H1 (cell line): ENCODE results near the gene ECI1. TPM values are rescaled to one million over a fixed set of nuclear protein-coding genes. Genes with fewer than 3 reads are reported as not detected.

ENCODE experiments used
- CTCF ChIA-PET: fragments of 300-600 bp; sonication (Branson Sonifier 250); formaldehyde crosslinking; loops from one replicate; lab custom pipeline; 2021; ENCODE audit not compliant: partially characterized antibody; lab: Charles Lee
- POLR2A ChIA-PET: fragments of 300-600 bp; sonication (Branson Sonifier 250); formaldehyde crosslinking; loops from one replicate; lab custom pipeline; 2021; ENCODE audit warnings: inconsistent platforms; ENCODE audit not compliant: partially characterized antibody; lab: Charles Lee
- DNase-seq, 2 experiments: peaks; one replicate each; pipeline versions ENCODE4 v3.0.0 to v3.0.0-alpha.2; 2010 to 2022; ENCODE audit warnings: low spot score in 2 of 2, low read depth in 1 of 2, mixed read lengths in 1 of 2
- FAIRE-seq: peaks from 2 replicates; lab custom pipeline; 2011; peaks lifted over from hg19 to GRCh38; lab: Jason Lieb, UNC
- H2AFZ ChIP-seq: 2 replicates; pipeline ENCODE4 v1.8.1; 2012; ENCODE audit warnings: low read length, inconsistent platforms
- H2AK5ac ChIP-seq: 2 replicates; pipeline ENCODE4 v1.6.1; 2013; ENCODE audit warnings: low read depth, low read length
- H2BK120ac ChIP-seq: replicated peaks from 2 replicates; pipeline ENCODE3; 2013; ENCODE audit warnings: low read depth, low read length, inconsistent platforms
- H2BK12ac ChIP-seq: 2 replicates; pipeline ENCODE4 v1.6.1; 2013; ENCODE audit warnings: low read depth, low read length
- H2BK15ac ChIP-seq: 2 replicates; pipeline ENCODE4 v1.6.1; 2013; ENCODE audit warnings: low read length
- H2BK20ac ChIP-seq: 2 replicates; pipeline ENCODE4 v1.6.1; 2013; ENCODE audit warnings: low read length
- H2BK5ac ChIP-seq: 2 replicates; pipeline ENCODE4 v1.6.1; 2013; ENCODE audit warnings: low read depth, low read length
- H3K14ac ChIP-seq: 2 replicates; pipeline ENCODE4 v1.6.1; 2013; ENCODE audit warnings: inconsistent platforms; ENCODE audit not compliant: insufficient read length
- H3K18ac ChIP-seq: 2 replicates; pipeline ENCODE4 v1.6.1; 2013; ENCODE audit warnings: low read length; ENCODE audit errors: extremely low read depth
- H3K23ac ChIP-seq: 2 replicates; pipeline ENCODE4 v1.6.1; 2013; ENCODE audit warnings: inconsistent platforms; ENCODE audit not compliant: insufficient read length
- H3K23me2 ChIP-seq: 2 replicates; pipeline ENCODE4 v1.6.1; 2013; ENCODE audit warnings: low read depth, low read length
- H3K27ac ChIP-seq: 2 replicates; pipeline ENCODE4 v1.6.1; 2011; ENCODE audit warnings: low read depth, low read length, inconsistent platforms
- H3K27me3 ChIP-seq, 4 experiments: replicated peaks in 1 of 4; 1 replicate in 1 of 4; 2 replicates in 3 of 4; pipeline versions ENCODE4 v1.6.1 to v1.8.1; 2011 to 2013; ENCODE audit warnings: low read length in 3 of 4, mild to moderate bottlenecking in 3 of 4, inconsistent platforms in 2 of 4, mixed read lengths in 2 of 4, moderate library complexity in 1 of 4; ENCODE audit not compliant: control insufficient read depth in 3 of 4, insufficient read depth in 3 of 4; ENCODE audit errors: extremely low read depth in 1 of 4
- H3K36me3 ChIP-seq, 4 experiments: 2 replicates each; pipeline versions ENCODE4 v1.6.1 to v1.8.1; 2011 to 2013; ENCODE audit warnings: mild to moderate bottlenecking in 4 of 4, low read length in 3 of 4, moderate library complexity in 2 of 4, control low read depth in 1 of 4, inconsistent platforms in 1 of 4; ENCODE audit not compliant: insufficient read depth in 4 of 4, control insufficient read depth in 2 of 4
- H3K4ac ChIP-seq: replicated peaks from 2 replicates; pipeline ENCODE3; 2013; ENCODE audit warnings: low read length, low read depth, mixed read lengths, inconsistent platforms; ENCODE audit not compliant: insufficient read length
- H3K4me1 ChIP-seq, 4 experiments: replicated peaks in 1 of 4; 1 replicate in 1 of 4; 2 replicates in 3 of 4; pipeline versions ENCODE4 v1.6.1 to v1.8.1; 2011 to 2013; ENCODE audit warnings: low read length in 3 of 4, inconsistent platforms in 2 of 4, mixed read lengths in 1 of 4; ENCODE audit not compliant: insufficient read depth in 4 of 4, control insufficient read depth in 3 of 4
- H3K4me2 ChIP-seq, 2 experiments: 2 replicates each; pipeline versions ENCODE4 v1.6.1 to v1.8.1; 2011 to 2013; ENCODE audit warnings: low read depth in 2 of 2, low read length in 2 of 2, control low read depth in 1 of 2, inconsistent platforms in 1 of 2, mild to moderate bottlenecking in 1 of 2; ENCODE audit not compliant: insufficient read depth in 1 of 2
- H3K4me3 ChIP-seq, 4 experiments: fragments of 200-600, 300-600 bp in 1 of 4; sonication (generic), shearing (Covaris generic), sonication (Bioruptor Twin) in 1 of 4; 2 replicates each; pipeline versions ENCODE4 v1.5.1 to v1.8.1; 2011 to 2016; ENCODE audit warnings: low read length in 4 of 4, low read depth in 3 of 4, control low read depth in 2 of 4, inconsistent platforms in 2 of 4, mild to moderate bottlenecking in 2 of 4, mixed read lengths in 1 of 4, moderate library complexity in 1 of 4; ENCODE audit not compliant: insufficient read depth in 2 of 4; ENCODE audit errors: extremely low read depth in 1 of 4
- H3K56ac ChIP-seq: replicated peaks from 2 replicates; pipeline ENCODE3; 2013; ENCODE audit warnings: low read depth, mild to moderate bottlenecking, mixed read lengths, low read length, inconsistent platforms; ENCODE audit not compliant: insufficient read length
- H3K79me1 ChIP-seq: 2 replicates; pipeline ENCODE4 v1.6.1; 2013; ENCODE audit warnings: low read depth, low read length, control low read depth
- H3K79me2 ChIP-seq, 2 experiments: 2 replicates each; pipeline versions ENCODE4 v1.6.1 to v1.8.1; 2012 to 2013; ENCODE audit warnings: low read length in 2 of 2, mild to moderate bottlenecking in 2 of 2, inconsistent platforms in 1 of 2; ENCODE audit not compliant: insufficient read depth in 2 of 2, control insufficient read depth in 1 of 2
- H3K9ac ChIP-seq, 4 experiments: replicated peaks in 1 of 4; 1 replicate in 1 of 4; 2 replicates in 3 of 4; pipeline versions ENCODE4 v1.6.1 to v1.8.1; 2011 to 2013; ENCODE audit warnings: low read depth in 3 of 4, low read length in 3 of 4, control low read depth in 2 of 4, mild to moderate bottlenecking in 2 of 4, moderate library complexity in 2 of 4, inconsistent platforms in 1 of 4; ENCODE audit errors: extremely low read depth in 1 of 4
- H3K9me3 ChIP-seq, 2 experiments: 2 replicates each; pipeline versions ENCODE4 v1.6.1 to v1.8.1; 2012 to 2013; ENCODE audit warnings: mild to moderate bottlenecking in 2 of 2, moderate library complexity in 2 of 2, control low read depth in 1 of 2, inconsistent platforms in 1 of 2, low read depth in 1 of 2, low read length in 1 of 2, mixed read lengths in 1 of 2; ENCODE audit not compliant: insufficient read depth in 2 of 2
- H4K20me1 ChIP-seq, 2 experiments: replicated peaks in 1 of 2; 2 replicates each; pipeline versions ENCODE3 to v1.8.1; 2011 to 2013; ENCODE audit warnings: inconsistent platforms in 2 of 2, low read length in 2 of 2, mild to moderate bottlenecking in 1 of 2; ENCODE audit not compliant: insufficient read depth in 2 of 2, control insufficient read depth in 1 of 2
- H4K5ac ChIP-seq: 2 replicates; pipeline ENCODE4 v1.6.1; 2013; ENCODE audit warnings: low read length, low read depth, mixed read lengths, inconsistent platforms; ENCODE audit not compliant: insufficient read length
- H4K8ac ChIP-seq: 2 replicates; pipeline ENCODE4 v1.8.0; 2013; ENCODE audit warnings: mild to moderate bottlenecking, moderate library complexity, low read length, inconsistent platforms; ENCODE audit not compliant: insufficient read depth; ENCODE audit errors: extremely low read depth
- H4K91ac ChIP-seq: replicated peaks from 2 replicates; pipeline ENCODE3; 2013; ENCODE audit warnings: low read length, mixed read lengths, inconsistent platforms; ENCODE audit not compliant: insufficient read length
- POLR2AphosphoS5 ChIP-seq: IDR thresholded peaks from 2 replicates; pipeline ENCODE4 v1.6.1; 2011; ENCODE audit warnings: low read depth, low read length
- TBP ChIP-seq: IDR thresholded peaks from 2 replicates; pipeline ENCODE4 v1.6.1; 2011; ENCODE audit warnings: low read depth, low read length, improper control_type of control experiment
- WGBS, 2 experiments: shearing (Covaris generic) in 1 of 2; methylation state at CpG; one replicate each; pipeline versions ENCODE4 v1.1.6 to v1.1.7; 2013 to 2015; ENCODE audit warnings: low lambda C conversion rate in 2 of 2, mixed read lengths in 2 of 2, inconsistent platforms in 1 of 2, low coverage in 1 of 2, missing lambda C conversion rate in 1 of 2; ENCODE audit not compliant: insufficient replicate concordance in 2 of 2, insufficient coverage in 1 of 2, insufficient read length in 1 of 2; ENCODE audit errors: extremely low coverage in 1 of 2, missing lambda C conversion rate in 1 of 2; 5-methylcytosine and 5-hydroxymethylcytosine counted together
- polyA plus RNA-seq, 7 experiments: library from polyadenylated mRNA; depleted of rRNA in 3 of 7; stranded (reverse) in 5 of 7; unstranded in 2 of 7; fragments of >200 nt in 5 of 7; fragments of 200-250 nt in 2 of 7; gene quantifications; 1 replicate in 5 of 7; 2 replicates in 1 of 7; 4 replicates in 1 of 7; pipeline versions ENCODE4 v1.2.1 to v1.2.3, GENCODE V29; 2011 to 2013; ENCODE audit warnings: missing spikeins in 2 of 7, mixed read lengths in 2 of 7
- total RNA-seq: library from RNA; stranded (reverse); fragmentation: NEBNext Ultra II Directional; extraction: Animal tissue kit (Norgen Biotek cat#: 25700); gene quantifications from 2 replicates; pipeline ENCODE4 v1.2.1, GENCODE V29; 2021

The ECI1 gene
- total and polyA plus RNA-seq, 2 of the 8 experiments (the other 6 are each of a cell fraction or from before 2014, with no cell fraction given), result 79.5 to 151 TPM

- no peak overlapping the region for H3K14ac ChIP-seq
- H3K4me3 ChIP-seq, result peak overlapping the region; percentile 78 to 97 (median 92); a peak in 6 of 8 replicates
- 0 out of 2 replicates have a peak overlapping the region, but pooled peaks have one; percentile 39 for H2BK12ac ChIP-seq
- FAIRE-seq, result no peak
- H4K20me1 ChIP-seq, result peaks cover 0 to 16% of the 10 kb centered on the region in 2 experiments
- no peak overlapping the region for H3K18ac ChIP-seq
- H3K23ac ChIP-seq, result no peak overlapping the region
- H4K5ac ChIP-seq, result no peak overlapping the region
- no peak overlapping the region for H2AFZ ChIP-seq
- peaks cover 4 to 34% (median 12%) of the 10 kb centered on the region in 4 experiments; a peak in 6 of 8 replicates for H3K36me3 ChIP-seq
- H4K8ac ChIP-seq, result peak overlapping the region; percentile 64
- WGBS, 2 experiments, result 93% methylated on average over 14 of the region's 18 CpGs; no CpG with 5 or more reads in 1 of the 2 experiments
- peaks cover 0 to 17% (median 9%) of the 10 kb centered on the region in 4 experiments; a peak in 6 of 7 replicates for H3K4me1 ChIP-seq
- POLR2A ChIA-PET, result interaction anchor here (0.7 to 15.1 kb wide), 12 partner anchors 9 to 53 kb away, joined by 3 to 156 read pairs (median 4); partner anchors contain the start of genes CASKIN1, ECI1, PGP and TRAF7
- peak overlapping the region; percentile 87 to 91 for H3K4me2 ChIP-seq
- no peak overlapping the region for H3K56ac ChIP-seq
- peak overlapping the region; percentile 93; the same call in 1 of the 2 replicates for H2AK5ac ChIP-seq
- DNase-seq, result no peak
- H3K79me2 ChIP-seq, result peaks cover 0 to 7% of the 10 kb centered on the region in 2 experiments; a peak in 1 of 4 replicates
- no peak overlapping the region for H4K91ac ChIP-seq
- no peak for TF ChIP-seq TBP
- TF ChIP-seq POLR2AphosphoS5, result 0 out of 2 replicates have a peak, but pooled peaks have one; percentile 7
- TF ChIP-seq, all 59 proteins: peak for 1
- Histone ChIP-seq H3K9ac (peak overlapping the region in 3 of 4 experiments; percentile 1 to 94 (median 57); a peak in 2 of 7 replicates), H3K23me2 (peaks cover 11% of the 10 kb centered on the region; the same call in 1 of the 2 replicates), H3K9me3 (no peaks in the 10 kb centered on the region), H2BK5ac (peak overlapping the region; percentile 97; the same call in 1 of the 2 replicates), H3K27me3 (no peaks in the 10 kb centered on the region; a peak in 1 of 7 replicates), H3K4ac (no peak overlapping the region), H2BK20ac (peak overlapping the region; percentile 80; the same call in 1 of the 2 replicates), H3K27ac (no peak overlapping the region), H2BK15ac (0 out of 2 replicates have a peak overlapping the region, but pooled peaks have one; percentile 88), H3K79me1 (peaks cover 6% of the 10 kb centered on the region), H2BK120ac (no peak overlapping the region)
- CTCF ChIA-PET, result interaction anchor here (0.7 to 1.4 kb wide), 4 partner anchors 11 to 727 kb away, joined by 3 to 4 read pairs (median 3); no protein-coding TSS in a partner anchor
Measured at GRCh38 chr16:2206420-2206779, 45.0 kb downstream of the ECI1 start.
